A673 (cell line): ENCODE data around the gene CFAP100. TPM values are rescaled to one million over a fixed set of nuclear protein-coding genes. Genes with fewer than 3 reads are reported as not detected.

Experiments
- BruUV-seq: library from RNA; stranded (reverse); fragments of 400-500 nt; replicated peaks from 2 replicates; lab custom pipeline; 2021; lab: Mats Ljungman, UMichigan
- CTCF ChIA-PET: fragments of 300-600 bp; sonication (Branson Sonifier 250); formaldehyde crosslinking; loops from one replicate; lab custom pipeline; 2022; ENCODE audit warnings: antibody characterized with exemption; lab: Charles Lee
- POLR2A ChIA-PET: fragments of 300-600 bp; sonication (Branson Sonifier 250); formaldehyde crosslinking; loops from one replicate; lab custom pipeline; 2022; ENCODE audit warnings: antibody characterized with exemption; ENCODE audit not compliant: low non-redundant PET; lab: Charles Lee
- DNase-seq: peaks from one replicate; pipeline ENCODE4 v3.0.0-alpha.2; 2015; ENCODE audit warnings: low spot score
- H3K27ac ChIP-seq: fragments of 200-600 bp; sonication (generic); 2 replicates; pipeline ENCODE4 v1.5.1; 2016; ENCODE audit warnings: mixed run types, low read depth, mild to moderate bottlenecking, mixed read lengths, antibody characterized with exemption, low read length; ENCODE audit not compliant: poor library complexity, severe bottlenecking
- H3K27me3 ChIP-seq: fragments of 200-600 bp; sonication (generic); replicated peaks from 2 replicates; pipeline ENCODE4 v1.6.1; 2017; ENCODE audit warnings: mixed run types, low read depth, mild to moderate bottlenecking, mixed read lengths, antibody characterized with exemption, low read length; ENCODE audit not compliant: insufficient read depth, poor library complexity
- H3K36me3 ChIP-seq: fragments of 200-600 bp; sonication (generic); 2 replicates; pipeline ENCODE4 v1.6.1; 2016; ENCODE audit warnings: mixed run types, mild to moderate bottlenecking, mixed read lengths, antibody characterized with exemption, low read length; ENCODE audit not compliant: insufficient read depth, poor library complexity, severe bottlenecking
- H3K4me1 ChIP-seq: fragments of 200-600 bp; sonication (generic); 2 replicates; pipeline ENCODE4 v1.6.1; 2017; ENCODE audit warnings: mixed run types, mild to moderate bottlenecking, mixed read lengths, antibody characterized with exemption, low read length; ENCODE audit not compliant: insufficient read depth, poor library complexity, severe bottlenecking
- H3K4me3 ChIP-seq: fragments of 200-600 bp; sonication (generic); 2 replicates; pipeline ENCODE4 v1.5.1; 2016; ENCODE audit warnings: low read depth, mixed run types, mild to moderate bottlenecking, mixed read lengths, low read length; ENCODE audit not compliant: poor library complexity, severe bottlenecking
- H3K9me3 ChIP-seq: fragments of 200-600 bp; sonication (generic); 2 replicates; pipeline ENCODE4 v1.6.1; 2016; ENCODE audit warnings: mixed run types, low read depth, mild to moderate bottlenecking, mixed read lengths, antibody characterized with exemption, low read length; ENCODE audit not compliant: poor library complexity, severe bottlenecking
- EZH2 ChIP-seq: fragments of 200-600 bp; sonication (generic); IDR thresholded peaks from 2 replicates; pipeline ENCODE4 v1.6.1; 2017; ENCODE audit warnings: borderline replicate concordance, low read depth, mild to moderate bottlenecking, mixed read lengths, antibody characterized with exemption, low read length; ENCODE audit not compliant: poor library complexity, severe bottlenecking
- intact Hi-C: fragments of 100-400 bp; cut with micrococcal nuclease; formaldehyde crosslinking; loops from one replicate; pipeline ENCODE4 v1.10.0; 2022; ENCODE audit not compliant: unreplicated experiment
- total RNA-seq: library from RNA; stranded (reverse); gene quantifications from 2 replicates; pipeline ENCODE4 v1.2.3, GENCODE V29; 2021
- TF ChIP-seq, protein P1 (sequence below): fragments of 300-800, 200-600 bp; sonication (generic); conservative IDR thresholded peaks from 2 replicates; pipeline ENCODE4 v1.5.1; 2017; ENCODE audit warnings: low read depth, mild to moderate bottlenecking, antibody characterized with exemption, low read length, moderate library complexity, mixed read lengths

CFAP100 gene
- total RNA-seq, 1 experiment from 2014 or later = not detected

DNA sequence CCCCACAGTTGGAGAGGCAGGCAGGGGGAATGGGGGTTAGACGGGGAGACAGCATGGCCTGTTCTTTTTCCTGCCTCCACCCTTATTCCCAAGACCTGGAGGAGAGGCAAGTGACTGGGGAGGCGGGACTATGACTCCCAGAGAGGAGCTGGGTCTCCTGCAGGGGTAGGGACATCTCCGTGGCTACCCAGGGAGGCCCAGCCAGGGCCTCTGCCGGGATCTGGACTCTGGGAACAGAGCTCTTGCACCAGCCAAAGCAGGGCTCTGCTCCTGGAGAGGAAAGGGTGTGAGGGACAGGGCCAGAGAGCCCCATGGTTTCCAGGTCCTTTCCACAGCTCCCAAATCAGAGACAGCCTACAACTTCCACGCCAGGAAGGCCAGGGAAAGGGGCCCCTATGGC, 22.8 kb downstream of the CFAP100 start:
- CTCF ChIA-PET = no interaction called here
- BruUV-seq = no TSS peak
- POLR2A ChIA-PET = no interaction called here

DNA sequence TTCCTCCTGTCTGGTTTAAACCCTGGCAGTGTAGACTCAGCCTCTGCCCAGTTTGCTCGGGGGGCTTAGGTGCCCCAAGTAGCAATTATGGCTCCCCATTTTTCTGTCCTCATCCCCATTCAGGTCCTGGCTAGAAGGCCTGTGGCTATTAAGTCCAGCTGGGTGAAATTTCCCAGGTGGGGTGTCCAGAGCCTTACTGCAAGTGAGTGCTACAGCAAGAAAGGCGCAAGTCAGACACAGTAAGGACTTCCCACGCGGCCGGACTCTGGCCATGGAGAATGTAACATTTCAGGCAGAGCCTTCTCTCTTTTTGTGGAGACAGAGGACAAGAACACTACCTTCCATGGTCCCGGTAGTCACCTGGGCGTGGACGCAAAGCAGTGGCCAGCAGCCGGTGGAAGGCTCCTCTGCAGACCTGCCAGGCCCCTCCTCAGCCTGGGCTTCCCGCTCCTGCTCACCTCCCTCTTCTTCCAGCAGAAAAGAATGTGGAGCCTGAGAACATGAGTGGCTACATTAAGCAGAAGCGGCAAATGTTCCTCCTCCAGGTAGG, 23.3 kb downstream of the CFAP100 start:
- POLR2A ChIA-PET = no interaction called here
- Histone ChIP-seq H3K27me3 (no peaks in the 10 kb centered on the region), H3K4me3 (no peak overlapping the region), H3K36me3 (no peaks in the 10 kb centered on the region), H3K27ac (no peak overlapping the region), H3K9me3 (no peaks in the 10 kb centered on the region), H3K4me1 (no peaks in the 10 kb centered on the region)
- DNase-seq = no peak
- CTCF ChIA-PET = no interaction called here
- TF ChIP-seq EZH2 = no peak
- TF ChIP-seq, protein P1, sequence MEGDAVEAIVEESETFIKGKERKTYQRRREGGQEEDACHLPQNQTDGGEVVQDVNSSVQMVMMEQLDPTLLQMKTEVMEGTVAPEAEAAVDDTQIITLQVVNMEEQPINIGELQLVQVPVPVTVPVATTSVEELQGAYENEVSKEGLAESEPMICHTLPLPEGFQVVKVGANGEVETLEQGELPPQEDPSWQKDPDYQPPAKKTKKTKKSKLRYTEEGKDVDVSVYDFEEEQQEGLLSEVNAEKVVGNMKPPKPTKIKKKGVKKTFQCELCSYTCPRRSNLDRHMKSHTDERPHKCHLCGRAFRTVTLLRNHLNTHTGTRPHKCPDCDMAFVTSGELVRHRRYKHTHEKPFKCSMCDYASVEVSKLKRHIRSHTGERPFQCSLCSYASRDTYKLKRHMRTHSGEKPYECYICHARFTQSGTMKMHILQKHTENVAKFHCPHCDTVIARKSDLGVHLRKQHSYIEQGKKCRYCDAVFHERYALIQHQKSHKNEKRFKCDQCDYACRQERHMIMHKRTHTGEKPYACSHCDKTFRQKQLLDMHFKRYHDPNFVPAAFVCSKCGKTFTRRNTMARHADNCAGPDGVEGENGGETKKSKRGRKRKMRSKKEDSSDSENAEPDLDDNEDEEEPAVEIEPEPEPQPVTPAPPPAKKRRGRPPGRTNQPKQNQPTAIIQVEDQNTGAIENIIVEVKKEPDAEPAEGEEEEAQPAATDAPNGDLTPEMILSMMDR = no peak
- intact Hi-C loops = no loop called here
- no TSS peak for BruUV-seq

More for the DNA sequence above, 22.8 kb downstream of the CFAP100 start:
- intact Hi-C loops = no loop called here
- H3K27me3 ChIP-seq = no peaks in the 10 kb centered on the region
- no peaks in the 10 kb centered on the region for H3K9me3 ChIP-seq
- no peaks in the 10 kb centered on the region for H3K4me1 ChIP-seq
- DNase-seq = no peak
- TF ChIP-seq, protein P1 = no peak
- H3K27ac ChIP-seq = no peak overlapping the region
- no peaks in the 10 kb centered on the region for H3K36me3 ChIP-seq
- no peak overlapping the region for H3K4me3 ChIP-seq

DNA sequence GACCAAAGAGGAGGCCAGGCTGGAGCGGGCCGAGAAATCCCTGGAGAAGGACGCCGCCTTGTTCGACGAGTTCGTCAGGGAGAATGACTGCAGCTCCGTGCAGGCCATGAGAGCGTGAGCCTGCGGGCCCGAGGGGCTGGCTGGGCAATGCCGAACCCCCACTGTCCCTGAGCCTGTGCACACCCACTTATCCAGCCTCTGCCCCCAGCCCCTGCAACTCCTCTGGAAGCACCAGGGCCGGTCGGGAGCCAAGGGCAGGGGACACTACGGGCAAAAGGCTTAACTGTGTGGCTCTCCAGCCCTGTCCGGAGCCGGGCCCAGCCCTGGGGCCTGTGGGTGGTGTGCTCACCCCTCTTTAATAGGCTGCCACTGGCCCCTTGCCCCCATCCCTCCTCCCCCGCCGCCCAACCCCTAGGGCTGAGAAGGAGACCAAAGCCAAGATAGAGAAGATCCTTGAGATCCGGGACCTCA, 24.0 kb downstream of the CFAP100 start:
- DNase-seq = no peak
- no TSS peak for BruUV-seq
- POLR2A ChIA-PET = no interaction called here

More for the DNA sequence above, 24.0 kb downstream of the CFAP100 start:
- intact Hi-C loops = no loop called here
- Histone ChIP-seq H3K9me3 (no peaks in the 10 kb centered on the region), H3K27me3 (no peaks in the 10 kb centered on the region), H3K27ac (no peak overlapping the region), H3K36me3 (no peaks in the 10 kb centered on the region), H3K4me3 (no peak overlapping the region), H3K4me1 (no peaks in the 10 kb centered on the region)
- TF ChIP-seq EZH2 = no peak
- TF ChIP-seq, protein P1 = no peak
- CTCF ChIA-PET = no interaction called here
